ENCODE measurements around the gene ZNF169.
"Not testable (repeated sequence)": the region's sequence is repeated elsewhere in the genome, so short reads cannot be mapped to it uniquely, and the experiment has no call there.

The ZNF169 gene

GRCh38 chr9:94259077-94259862 is at the start of gene ZNF169:
Gene ZNF169 (plus strand): TSS chr9:94259298. CDS start chr9:94278813, 19,515 bp downstream.
- Histone ChIP-seq H3K36me3 (ENCODE audit: insufficient read depth, low read length) (peaks cover 1% of the 10 kb centered on the region; the same call in 1 of the 2 replicates), H3K4me3 (peak within 1 kb of the TSS; percentile 97), H3K9me3 (ENCODE audit: low read depth, low read length) (no peaks in the 10 kb centered on the region), H3K9ac (ENCODE audit: insufficient read length) (peak within 1 kb of the TSS; percentile 80), H3K27ac (no peak within 1 kb of the TSS)
- TF ChIP-seq POLR2AphosphoS5 (IDR thresholded peaks at IDR 0.05; ENCODE audit: borderline replicate concordance, low read depth, low read length) (peak; percentile 88), EZH2 (IDR thresholded peaks at IDR 0.05) (no peak), FOXP2 (optimal IDR thresholded peaks at IDR 0.05; ENCODE audit: control extremely low read depth, extremely low read length, insufficient read depth) (peak; percentile 93)
- peak; percentile 20 for DNase-seq (ENCODE audit: low read depth, low spot score)

DNA sequence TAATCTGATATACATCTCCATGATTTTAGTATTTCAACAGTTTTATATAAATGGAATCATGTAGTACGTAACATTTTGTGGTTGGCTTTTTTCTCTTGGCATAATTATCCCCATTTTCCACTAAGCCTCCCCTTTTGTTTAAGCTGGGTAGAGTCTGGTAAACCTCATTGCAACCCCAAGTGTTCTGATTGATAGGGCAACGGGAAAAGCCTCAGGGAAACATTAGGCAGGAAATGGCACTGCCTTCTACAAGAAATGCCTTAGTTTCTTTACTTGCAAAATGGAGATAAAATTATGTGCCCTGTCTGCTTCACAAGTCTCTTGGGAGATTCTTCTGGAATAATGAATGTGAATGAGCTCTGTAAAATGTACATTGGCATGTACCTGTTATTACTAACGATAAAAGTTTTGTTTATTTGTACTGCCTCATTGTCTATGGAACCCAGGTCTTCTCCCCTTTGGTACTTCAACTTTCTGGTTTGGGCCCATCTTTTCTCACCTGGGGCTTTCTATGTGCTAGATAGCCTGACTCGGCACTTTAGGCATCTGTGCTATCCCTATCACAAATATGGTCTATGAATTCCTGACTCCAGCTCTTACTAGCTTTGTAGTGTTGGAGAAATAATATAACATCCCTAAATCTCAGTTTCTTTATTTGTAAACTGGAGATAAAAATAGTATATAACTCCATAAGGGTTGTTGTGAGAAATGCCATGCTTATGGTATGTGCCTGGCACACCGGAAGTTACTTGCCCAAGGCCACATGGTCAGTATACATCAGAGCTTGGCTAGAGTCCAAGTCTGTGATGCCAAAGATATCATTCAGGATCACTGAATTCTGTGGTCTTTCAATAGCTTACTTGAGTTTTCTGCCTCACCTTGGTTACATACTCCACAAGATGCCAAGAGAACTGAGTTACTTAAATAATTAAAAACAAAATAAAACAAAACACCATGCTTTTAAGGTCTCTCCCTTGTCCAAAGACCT is 48.2 kb upstream of the ZNF169 start:
- Histone ChIP-seq H3K9me3 (ENCODE audit: low read depth, low read length) (peaks cover 7% of the 10 kb centered on the region; the same call in 1 of the 2 replicates), H3K27ac (peak overlapping the region; percentile 39), H3K9ac (ENCODE audit: insufficient read length) (no peak overlapping the region), H3K36me3 (ENCODE audit: insufficient read depth, low read length) (no peaks in the 10 kb centered on the region), H3K4me3 (peak overlapping the region; percentile 60; the same call in 1 of the 2 replicates)
- TF ChIP-seq POLR2AphosphoS5 (IDR thresholded peaks at IDR 0.05; ENCODE audit: borderline replicate concordance, low read depth, low read length) (peak; percentile 33; the same call in 1 of the 2 replicates), EZH2 (IDR thresholded peaks at IDR 0.05) (no peak)
- peak; percentile 96 for DNase-seq (ENCODE audit: low read depth, low spot score)

GRCh38 chr9:94212091-94212490 is 47.0 kb upstream of the ZNF169 start:
- no peak overlapping the region for H3K9ac ChIP-seq (ENCODE audit: insufficient read length)
- peaks cover 7% of the 10 kb centered on the region; the same call in 1 of the 2 replicates for H3K9me3 ChIP-seq (ENCODE audit: low read depth, low read length)
- TF ChIP-seq EZH2 (IDR thresholded peaks at IDR 0.05) = no peak
- no peak for TF ChIP-seq FOXP2 (optimal IDR thresholded peaks at IDR 0.05; ENCODE audit: control extremely low read depth, extremely low read length, insufficient read depth)
- TF ChIP-seq POLR2AphosphoS5 (IDR thresholded peaks at IDR 0.05; ENCODE audit: borderline replicate concordance, low read depth, low read length) = no peak
- DNase-seq (ENCODE audit: low read depth, low spot score) = no peak
- H3K27ac ChIP-seq = no peak overlapping the region
- H3K4me3 ChIP-seq = no peak overlapping the region
- H3K36me3 ChIP-seq (ENCODE audit: insufficient read depth, low read length) = no peaks in the 10 kb centered on the region

- DNase-seq (ENCODE audit: low read depth, low spot score) = no peak
- Histone ChIP-seq H3K9ac (ENCODE audit: insufficient read length) (no peak overlapping the region), H3K36me3 (ENCODE audit: insufficient read depth, low read length) (no peaks in the 10 kb centered on the region), H3K27ac (no peak overlapping the region), H3K4me3 (no peak overlapping the region), H3K9me3 (ENCODE audit: low read depth, low read length) (peaks cover 7% of the 10 kb centered on the region; the same call in 1 of the 2 replicates)
- TF ChIP-seq EZH2 (IDR thresholded peaks at IDR 0.05) = no peak
- no peak for TF ChIP-seq POLR2AphosphoS5 (IDR thresholded peaks at IDR 0.05; ENCODE audit: borderline replicate concordance, low read depth, low read length)
- TF ChIP-seq FOXP2 (optimal IDR thresholded peaks at IDR 0.05; ENCODE audit: control extremely low read depth, extremely low read length, insufficient read depth) = no peak
These were observed 46.6 kb upstream of the ZNF169 start for GRCh38 chr9:94212531-94212930.

DNA sequence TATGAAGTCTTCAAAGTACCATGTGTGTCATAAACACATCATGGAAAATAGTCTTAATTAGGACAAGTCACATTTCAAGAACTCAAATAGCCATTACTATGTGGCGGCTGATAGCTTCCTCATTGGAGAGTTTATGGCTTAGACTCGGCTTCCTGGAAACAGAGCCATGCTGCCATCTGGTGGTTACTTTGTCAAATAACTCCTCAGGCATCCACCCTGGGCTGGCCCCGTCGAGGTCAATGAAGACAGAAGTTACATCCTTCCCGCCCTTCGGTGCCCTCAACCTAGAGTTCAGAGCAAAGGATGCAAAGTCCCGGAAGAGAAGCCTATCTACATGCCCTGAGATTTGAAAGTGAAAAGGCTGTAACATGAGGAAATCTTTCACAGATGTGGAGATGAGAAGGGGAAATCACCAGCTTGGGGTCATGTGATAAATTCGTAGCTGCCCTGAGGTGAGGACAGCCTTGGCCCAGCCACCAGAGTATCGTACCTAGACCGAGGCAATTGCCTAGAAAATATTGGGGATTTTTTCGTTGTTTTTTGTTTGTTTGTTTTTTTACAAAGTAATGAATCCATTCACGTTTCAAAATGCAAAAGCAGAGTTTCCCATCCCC is 45.5 kb upstream of the ZNF169 start:
- no peak overlapping the region for H3K4me3 ChIP-seq
- peak; percentile 53 for DNase-seq (ENCODE audit: low read depth, low spot score)
- no peak overlapping the region for H3K27ac ChIP-seq
- peaks cover 4% of the 10 kb centered on the region; the same call in 1 of the 2 replicates for H3K9me3 ChIP-seq (ENCODE audit: low read depth, low read length)
- no peak overlapping the region for H3K9ac ChIP-seq (ENCODE audit: insufficient read length)
- H3K36me3 ChIP-seq (ENCODE audit: insufficient read depth, low read length) = no peaks in the 10 kb centered on the region
- no peak for TF ChIP-seq POLR2AphosphoS5 (IDR thresholded peaks at IDR 0.05; ENCODE audit: borderline replicate concordance, low read depth, low read length)
- TF ChIP-seq FOXP2 (optimal IDR thresholded peaks at IDR 0.05; ENCODE audit: control extremely low read depth, extremely low read length, insufficient read depth) = no peak

GRCh38 chr9:94222870-94223269 is 36.2 kb upstream of the ZNF169 start:
- no peak for DNase-seq (ENCODE audit: low read depth, low spot score)
- TF ChIP-seq FOXP2 (optimal IDR thresholded peaks at IDR 0.05; ENCODE audit: control extremely low read depth, extremely low read length, insufficient read depth) = no peak
- TF ChIP-seq EZH2 (IDR thresholded peaks at IDR 0.05) = no peak
- TF ChIP-seq POLR2AphosphoS5 (IDR thresholded peaks at IDR 0.05; ENCODE audit: borderline replicate concordance, low read depth, low read length) = no peak
- H3K27ac ChIP-seq = no peak overlapping the region

DNA sequence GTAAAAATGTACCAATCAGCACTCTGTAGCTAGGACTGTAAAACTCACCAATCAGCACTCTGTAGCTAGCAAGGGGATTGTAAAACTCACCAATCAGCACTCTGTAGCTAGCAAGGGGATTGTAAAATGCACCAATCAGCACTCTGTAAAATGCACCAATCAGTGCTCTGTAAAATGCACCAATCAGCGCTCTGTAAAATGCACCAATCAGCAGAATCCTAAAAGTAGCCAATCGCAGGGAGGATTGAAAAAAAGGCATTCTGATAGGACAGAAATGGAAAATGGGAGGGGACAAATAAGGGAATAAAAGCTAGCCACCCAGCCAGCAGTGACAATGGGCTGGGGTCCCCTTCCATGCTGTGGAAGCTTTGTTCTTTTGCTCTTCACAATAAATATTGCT is 33.7 kb upstream of the ZNF169 start:
- H3K27ac ChIP-seq; H3K9me3 ChIP-seq (ENCODE audit: low read depth, low read length); DNase-seq (ENCODE audit: low read depth, low spot score); H3K36me3 ChIP-seq (ENCODE audit: insufficient read depth, low read length); H3K9ac ChIP-seq (ENCODE audit: insufficient read length); H3K4me3 ChIP-seq: not testable (repeated sequence)

More at GRCh38 chr9:94222870-94223269, 36.2 kb upstream of the ZNF169 start:
- H3K9ac ChIP-seq (ENCODE audit: insufficient read length) = no peak overlapping the region
- no peaks in the 10 kb centered on the region for H3K9me3 ChIP-seq (ENCODE audit: low read depth, low read length)
- H3K4me3 ChIP-seq = no peak overlapping the region
- H3K36me3 ChIP-seq (ENCODE audit: insufficient read depth, low read length) = no peaks in the 10 kb centered on the region

GRCh38 chr9:94228616-94229015 is 30.5 kb upstream of the ZNF169 start:
- Histone ChIP-seq H3K4me3 (no peak overlapping the region), H3K9ac (ENCODE audit: insufficient read length) (no peak overlapping the region), H3K36me3 (ENCODE audit: insufficient read depth, low read length) (no peaks in the 10 kb centered on the region), H3K9me3 (ENCODE audit: low read depth, low read length) (0 out of 2 replicates have a peak, but pooled peaks cover 5% of the 10 kb centered on the region), H3K27ac (no peak overlapping the region)
- TF ChIP-seq POLR2AphosphoS5 (IDR thresholded peaks at IDR 0.05; ENCODE audit: borderline replicate concordance, low read depth, low read length) (no peak), EZH2 (IDR thresholded peaks at IDR 0.05) (no peak), FOXP2 (optimal IDR thresholded peaks at IDR 0.05; ENCODE audit: control extremely low read depth, extremely low read length, insufficient read depth) (no peak)
- no peak for DNase-seq (ENCODE audit: low read depth, low spot score)
